NOMO-1 treated with DMSO at 0.1 percent for 48 hours (cell line): ENCODE data around the gene GFI1.
"Not testable (repeated sequence)": the region's sequence is repeated elsewhere in the genome, so short reads cannot be mapped to it uniquely, and the experiment has no call there.

Experiments used
- DNase-seq: peaks from one replicate; lab custom pipeline; 2025; ENCODE audit not compliant: unreplicated experiment; lab: John Stamatoyannopoulos, UW

GFI1 gene

DNA sequence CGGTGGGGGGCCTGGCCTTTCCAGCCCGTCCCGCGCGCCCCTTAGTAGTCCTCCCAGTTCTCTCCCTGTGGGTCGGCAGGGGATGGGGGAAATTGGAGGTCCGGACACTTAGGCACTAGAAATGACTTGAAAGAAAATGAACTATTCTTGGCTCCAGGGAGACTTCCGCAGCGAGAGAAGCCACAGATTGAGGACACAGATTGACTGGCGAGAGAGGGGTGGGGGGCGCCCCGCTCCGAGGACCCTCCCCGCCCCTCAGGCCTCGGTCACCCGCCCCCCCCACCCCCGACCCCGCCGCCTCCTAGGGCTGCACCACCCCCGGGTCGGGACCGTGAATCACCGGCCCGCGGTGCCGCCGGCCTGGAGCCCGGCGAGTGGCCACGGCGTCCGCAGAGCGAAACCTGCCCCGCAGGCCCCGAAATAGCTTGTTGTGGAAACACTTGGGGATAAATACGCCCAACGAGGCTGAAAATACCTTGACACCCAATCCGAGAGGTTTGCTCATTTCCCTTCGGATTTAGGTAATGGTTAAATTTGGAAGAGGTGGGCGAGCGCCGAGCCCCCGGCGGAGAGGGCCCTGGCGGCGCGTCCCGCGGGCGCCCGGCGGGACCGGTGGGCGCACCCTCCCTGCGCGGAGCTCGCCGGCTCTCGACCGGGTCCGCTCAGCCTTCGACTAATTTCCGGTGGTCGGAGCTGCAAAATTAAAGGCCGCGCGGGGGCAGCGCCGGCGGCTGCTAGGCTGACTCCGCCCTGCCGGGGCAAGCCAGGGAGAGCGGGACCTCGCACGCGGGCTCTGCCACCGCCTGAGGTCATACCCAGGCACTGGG is at the start of gene GFI1:
Gene GFI1, minus strand, starts transcription at position 675 of the 827 bp plus-strand sequence. CDS start 3,438 bp downstream, outside the sequence.
- DNase-seq, result peak; percentile 85

DNA sequence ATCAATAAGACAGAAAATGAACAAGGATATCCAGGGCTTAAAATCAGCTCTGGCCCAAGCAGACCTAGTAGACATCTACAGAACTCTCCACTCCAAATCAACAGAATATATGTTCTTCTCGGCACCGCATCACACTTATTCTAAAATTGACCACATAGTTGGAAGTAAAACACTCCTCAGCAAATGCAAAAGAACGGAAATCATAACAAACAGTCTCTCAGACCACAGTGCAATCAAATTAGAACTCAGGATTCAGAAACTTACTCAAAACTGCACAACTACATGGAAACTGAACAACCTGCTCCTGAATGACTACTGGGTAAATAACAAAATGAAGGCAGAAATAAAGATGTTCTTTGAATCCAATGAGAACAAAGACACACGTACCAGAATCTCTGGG is 45.6 kb upstream of the GFI1 start:
- DNase-seq, result not testable (repeated sequence)

DNA sequence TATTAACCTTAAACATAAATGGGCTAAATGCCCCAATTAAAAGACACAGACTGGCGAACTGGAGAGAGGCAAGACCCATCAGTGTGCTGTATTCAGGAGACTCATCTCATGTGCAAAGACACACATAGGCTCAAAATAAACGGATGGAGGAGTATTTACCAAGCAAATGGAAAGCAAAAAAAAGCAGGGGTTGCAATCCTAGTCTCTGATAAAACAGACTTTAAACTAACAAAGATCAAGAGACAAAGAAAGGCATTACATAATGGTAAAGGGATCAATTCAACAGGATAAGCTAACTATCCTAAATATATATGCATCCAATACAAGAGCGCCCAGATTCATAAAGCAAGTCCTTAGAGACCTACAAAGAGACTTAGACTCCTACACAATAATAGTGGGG is 45.2 kb upstream of the GFI1 start:
- not testable (repeated sequence) for DNase-seq

DNA sequence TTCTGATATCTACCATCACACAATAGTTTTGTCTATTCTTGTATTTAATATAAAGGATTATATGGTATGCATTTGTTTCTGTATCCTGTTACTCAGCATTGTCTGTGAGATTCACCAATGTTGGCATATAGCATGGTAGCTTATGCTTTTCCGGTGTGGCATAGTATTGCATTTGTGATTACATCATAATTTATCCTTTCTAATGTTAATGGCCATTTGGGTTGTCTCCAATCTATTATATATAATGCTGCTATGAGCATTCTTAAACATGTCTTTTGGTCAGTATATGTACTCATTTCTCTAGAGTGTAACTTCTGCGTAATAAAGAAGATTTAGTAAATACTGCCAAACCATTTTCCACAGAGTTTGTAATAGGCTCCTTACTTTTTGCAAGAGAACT is 40.9 kb upstream of the GFI1 start:
- DNase-seq, result no peak

DNA sequence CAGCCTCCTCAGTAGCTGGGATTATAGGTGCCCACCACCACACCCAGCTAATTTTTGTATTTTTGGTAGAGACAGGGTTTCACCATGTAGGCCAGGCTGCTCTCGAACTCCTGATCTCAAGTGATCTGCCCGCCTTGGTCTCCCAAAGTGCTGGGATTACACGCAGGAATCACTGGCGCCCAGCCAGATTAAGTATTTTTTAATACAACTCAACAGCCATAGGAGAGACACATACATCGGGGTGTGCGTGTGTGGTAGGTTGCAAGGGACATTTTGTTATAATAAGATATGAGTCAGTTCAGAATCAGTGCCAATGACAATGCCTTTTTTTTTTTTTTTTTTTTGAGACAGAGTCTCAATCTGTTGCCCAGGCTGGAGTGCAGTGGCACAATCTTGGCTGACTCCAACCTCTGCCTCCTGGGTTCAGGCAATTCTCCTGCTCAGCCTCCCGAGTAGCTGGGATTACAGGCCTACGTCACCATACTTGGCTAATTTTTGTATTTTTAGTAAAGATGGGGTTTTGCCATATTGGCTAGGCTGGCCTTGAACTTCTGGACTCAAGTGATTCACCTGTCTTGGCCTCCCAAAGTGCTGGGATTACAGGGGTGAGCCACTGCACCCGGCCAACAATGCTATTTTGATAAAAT is 38.3 kb upstream of the GFI1 start:
- DNase-seq, result not testable (repeated sequence)

GRCh38 chr1:92519043-92519442 is 32.3 kb upstream of the GFI1 start:
- DNase-seq, result no peak

GRCh38 chr1:92516574-92516973 is 29.8 kb upstream of the GFI1 start:
- DNase-seq, result no peak

DNA sequence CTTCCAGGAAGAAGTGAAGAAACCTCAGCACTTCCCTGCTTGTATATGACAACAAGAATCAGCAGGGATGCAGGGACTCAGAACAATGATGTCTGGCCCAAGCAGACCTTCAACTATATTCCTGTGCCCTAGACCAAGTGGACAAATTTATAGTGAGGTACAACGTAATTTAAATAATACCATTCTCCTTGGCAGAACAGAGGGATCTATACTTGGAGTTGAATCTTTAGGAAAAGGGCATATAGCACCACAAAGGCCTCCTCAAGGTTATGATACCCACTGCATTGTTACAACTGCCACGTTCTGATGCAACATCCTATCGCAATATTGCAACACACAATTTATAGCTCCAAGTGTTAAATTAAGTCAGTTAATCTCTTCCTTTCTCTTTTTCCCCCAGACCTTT is 29.1 kb upstream of the GFI1 start:
- DNase-seq, result peak; percentile 78

DNA sequence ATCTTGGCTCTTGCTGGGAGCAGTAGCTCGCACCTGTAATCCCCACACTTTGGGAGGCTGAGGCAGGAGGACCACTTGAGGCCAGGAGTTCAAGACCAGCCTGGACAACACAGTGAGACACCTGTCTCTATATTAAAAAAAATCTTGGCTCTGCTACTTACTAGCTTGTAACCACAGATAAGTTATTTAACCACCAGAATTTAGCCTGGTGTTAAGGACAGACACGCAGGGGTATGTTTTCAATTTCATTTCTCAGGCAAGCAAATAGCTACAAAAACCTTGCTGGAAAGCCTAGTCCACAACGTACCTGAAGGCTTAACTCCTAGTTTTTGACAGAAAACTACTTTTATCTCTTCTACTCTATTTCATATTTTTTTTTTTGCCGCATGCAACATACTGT is 24.8 kb upstream of the GFI1 start:
- no peak for DNase-seq

DNA sequence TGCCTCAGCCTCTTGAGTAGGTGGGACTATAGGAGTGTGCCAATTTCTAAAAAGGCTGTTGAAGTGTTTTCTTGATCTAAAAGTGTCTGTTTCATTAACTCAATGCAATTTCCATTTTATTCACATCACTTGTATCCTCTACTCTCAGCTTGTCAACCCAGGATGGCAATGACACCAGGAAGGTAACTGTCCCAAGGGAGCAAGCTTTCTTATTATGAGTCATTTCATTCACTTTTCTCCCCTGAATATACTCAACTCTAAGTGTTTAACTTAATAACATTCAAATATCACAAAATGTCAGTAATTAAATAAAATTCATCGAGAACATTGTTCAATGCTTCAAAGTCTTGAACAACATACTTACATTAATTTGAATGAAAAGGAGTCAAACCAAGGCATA is 22.9 kb upstream of the GFI1 start:
- DNase-seq, result no peak

GRCh38 chr1:92505015-92505692 is 18.4 kb upstream of the GFI1 start:
- no peak for DNase-seq

DNA sequence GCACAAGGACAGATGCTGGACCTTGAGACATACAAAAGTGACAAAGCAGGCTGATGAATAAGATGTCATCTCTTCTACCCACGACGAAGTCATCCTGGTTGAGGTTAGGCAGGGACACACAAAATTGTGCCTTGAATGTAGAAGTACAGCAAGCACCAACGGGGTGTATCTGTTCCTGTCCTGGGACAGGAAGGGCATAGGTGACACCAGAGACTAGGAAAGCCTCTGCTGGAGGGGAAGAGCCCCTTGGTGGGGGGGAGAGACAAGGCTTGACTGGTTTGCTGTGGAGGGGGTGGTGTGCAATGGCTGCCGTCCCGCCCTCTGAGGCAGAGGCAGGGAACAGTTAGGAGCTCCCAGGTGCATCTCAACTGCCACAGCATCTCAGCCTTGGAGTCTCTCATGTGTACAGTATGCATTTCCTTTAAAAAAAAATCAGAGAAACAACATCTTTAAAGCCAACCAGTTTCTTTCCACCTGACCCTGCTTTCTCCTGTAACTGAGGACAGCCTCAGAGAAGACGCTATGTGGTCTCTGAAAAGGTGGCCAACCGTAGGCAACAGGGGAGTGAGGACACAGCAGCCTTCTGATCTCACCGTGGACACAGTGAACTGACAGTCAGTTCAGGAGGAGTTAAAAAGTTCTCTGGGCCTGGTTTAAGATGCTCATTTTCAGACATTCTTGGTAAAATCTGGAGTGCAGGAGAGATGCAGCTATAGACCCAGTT is 17.7 kb upstream of the GFI1 start:
- DNase-seq, result no peak

DNA sequence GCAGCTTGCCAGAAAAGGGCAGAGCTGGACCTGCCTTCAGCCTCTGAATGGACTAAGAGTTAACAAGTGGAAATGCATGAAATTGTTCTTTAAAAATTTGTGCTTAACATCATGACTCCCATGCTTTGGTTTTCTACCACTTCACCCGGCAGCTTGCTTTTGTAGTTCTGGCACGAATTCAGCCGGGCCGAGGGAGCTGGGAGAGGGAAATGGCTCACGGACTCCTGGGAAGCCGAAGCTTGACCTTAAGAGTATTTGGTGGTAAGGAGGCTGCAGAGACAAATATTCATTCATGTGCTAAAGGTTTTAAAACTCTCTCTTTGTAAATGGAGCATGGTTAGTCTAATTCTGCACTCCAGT is 17.2 kb upstream of the GFI1 start:
- DNase-seq, result no peak

GRCh38 chr1:92503043-92503925 is 16.6 kb upstream of the GFI1 start:
- DNase-seq, result no peak

- DNase-seq, result peak; percentile 43
Measured at GRCh38 chr1:92502247-92502646, 15.5 kb upstream of the GFI1 start.

GRCh38 chr1:92500552-92500951 is 13.8 kb upstream of the GFI1 start:
- DNase-seq, result no peak

- DNase-seq, result no peak
Measured at GRCh38 chr1:92495392-92496063, 8.8 kb upstream of the GFI1 start.

- DNase-seq, result no peak
Measured at GRCh38 chr1:92494485-92495141, 7.9 kb upstream of the GFI1 start.

GRCh38 chr1:92493139-92493538 is 6.4 kb upstream of the GFI1 start:
- DNase-seq, result no peak
